Neural cell (in vitro differentiated cells): ENCODE data around the gene GRPEL2.

Source experiments
- CTCF ChIP-seq: fragments of 450-650 bp; IDR thresholded peaks from 2 replicates; pipeline ENCODE4 v1.5.1; 2014; ENCODE audit warnings: antibody characterized with exemption, mild to moderate bottlenecking, moderate library complexity; ENCODE audit not compliant: poor library complexity, severe bottlenecking
- EZH2 ChIP-seq: fragments of 200-600, 300-800 bp; shearing (Covaris generic), sonication (generic); IDR thresholded peaks from 2 replicates; pipeline ENCODE4 v1.6.1; 2014; ENCODE audit warnings: antibody characterized with exemption, low read length, borderline replicate concordance, mild to moderate bottlenecking; ENCODE audit not compliant: insufficient read depth, poor library complexity, severe bottlenecking
- RAD21 ChIP-seq: fragments of 450-650 bp; conservative IDR thresholded peaks from 2 replicates; pipeline ENCODE4 v1.6.1; 2014; ENCODE audit warnings: antibody characterized with exemption, mild to moderate bottlenecking, moderate library complexity
- TAF1 ChIP-seq: IDR thresholded peaks from 2 replicates; pipeline ENCODE4 v1.6.1; 2012; ENCODE audit warnings: low read depth

GRCh38 chr5:149348518-149348917 lies 3.2 kb downstream of the GRPEL2 start:
- TF ChIP-seq EZH2 (no peak), CTCF (no peak), RAD21 (no peak), TAF1 (no peak)
